Keratinocyte (primary cell): ENCODE results near the gene RTL1.

ENCODE experiments used
- EZH2 ChIP-seq: IDR thresholded peaks from one replicate; pipeline ENCODE4 v1.6.1; 2012; ENCODE audit warnings: inconsistent platforms, mild to moderate bottlenecking, low read length, moderate library complexity
- TF ChIP-seq, protein P1 (sequence below), 3 experiments: IDR thresholded peaks in 1 of 3; conservative IDR thresholded peaks in 1 of 3; optimal IDR thresholded peaks in 1 of 3; 2 replicates in 2 of 3; 3 replicates in 1 of 3; pipeline versions ENCODE3 to v1.5.1; 2011; ENCODE audit warnings: low read length in 3 of 3, mild to moderate bottlenecking in 3 of 3, moderate library complexity in 2 of 3, control low read depth in 1 of 3, inconsistent platforms in 1 of 3; ENCODE audit not compliant: insufficient read depth in 2 of 3; ENCODE audit errors: extremely low read depth in 1 of 3

DNA sequence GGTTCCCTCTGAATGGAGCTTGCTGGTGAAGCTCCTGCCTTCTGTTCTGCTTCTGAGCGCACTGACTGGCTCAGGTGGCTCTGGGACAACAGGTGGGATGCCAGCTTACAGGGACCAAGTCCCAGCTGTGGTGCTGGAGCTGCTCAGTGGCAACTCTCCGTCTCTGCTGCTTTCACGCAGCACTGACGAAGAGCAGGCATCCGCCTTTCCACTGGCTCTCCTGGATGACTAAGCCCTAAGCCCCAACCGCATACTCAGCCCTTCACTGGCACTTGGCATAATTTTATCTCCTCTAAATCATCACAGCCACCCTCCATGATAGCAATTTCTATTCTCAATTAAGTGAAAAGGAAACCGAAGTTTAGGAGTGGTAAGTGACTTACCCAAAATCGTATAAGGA lies 3.7 kb upstream of the RTL1 start:
- TF ChIP-seq, protein P1, sequence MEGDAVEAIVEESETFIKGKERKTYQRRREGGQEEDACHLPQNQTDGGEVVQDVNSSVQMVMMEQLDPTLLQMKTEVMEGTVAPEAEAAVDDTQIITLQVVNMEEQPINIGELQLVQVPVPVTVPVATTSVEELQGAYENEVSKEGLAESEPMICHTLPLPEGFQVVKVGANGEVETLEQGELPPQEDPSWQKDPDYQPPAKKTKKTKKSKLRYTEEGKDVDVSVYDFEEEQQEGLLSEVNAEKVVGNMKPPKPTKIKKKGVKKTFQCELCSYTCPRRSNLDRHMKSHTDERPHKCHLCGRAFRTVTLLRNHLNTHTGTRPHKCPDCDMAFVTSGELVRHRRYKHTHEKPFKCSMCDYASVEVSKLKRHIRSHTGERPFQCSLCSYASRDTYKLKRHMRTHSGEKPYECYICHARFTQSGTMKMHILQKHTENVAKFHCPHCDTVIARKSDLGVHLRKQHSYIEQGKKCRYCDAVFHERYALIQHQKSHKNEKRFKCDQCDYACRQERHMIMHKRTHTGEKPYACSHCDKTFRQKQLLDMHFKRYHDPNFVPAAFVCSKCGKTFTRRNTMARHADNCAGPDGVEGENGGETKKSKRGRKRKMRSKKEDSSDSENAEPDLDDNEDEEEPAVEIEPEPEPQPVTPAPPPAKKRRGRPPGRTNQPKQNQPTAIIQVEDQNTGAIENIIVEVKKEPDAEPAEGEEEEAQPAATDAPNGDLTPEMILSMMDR (optimal IDR thresholded peaks at IDR 0.05 in 1 of 3, IDR thresholded peaks at IDR 0.05 in 1 of 3, conservative IDR thresholded peaks at IDR 0.05 in 1 of 3; ENCODE audit: extremely low read depth in 1 of 3, insufficient read depth in 2 of 3, low read length in 3 of 3), result no peak
- no peak for TF ChIP-seq EZH2
